ENCODE data around the gene SCUBE1. TPM values are rescaled to one million over a fixed set of nuclear protein-coding genes. Genes with fewer than 3 reads are reported as not detected.
A peak's percentile ranks its signal among the peaks of the same experiment; 100 is the strongest.

Gene SCUBE1
- total RNA-seq, 1 experiment from 2014 or later = 3.9 TPM

DNA sequence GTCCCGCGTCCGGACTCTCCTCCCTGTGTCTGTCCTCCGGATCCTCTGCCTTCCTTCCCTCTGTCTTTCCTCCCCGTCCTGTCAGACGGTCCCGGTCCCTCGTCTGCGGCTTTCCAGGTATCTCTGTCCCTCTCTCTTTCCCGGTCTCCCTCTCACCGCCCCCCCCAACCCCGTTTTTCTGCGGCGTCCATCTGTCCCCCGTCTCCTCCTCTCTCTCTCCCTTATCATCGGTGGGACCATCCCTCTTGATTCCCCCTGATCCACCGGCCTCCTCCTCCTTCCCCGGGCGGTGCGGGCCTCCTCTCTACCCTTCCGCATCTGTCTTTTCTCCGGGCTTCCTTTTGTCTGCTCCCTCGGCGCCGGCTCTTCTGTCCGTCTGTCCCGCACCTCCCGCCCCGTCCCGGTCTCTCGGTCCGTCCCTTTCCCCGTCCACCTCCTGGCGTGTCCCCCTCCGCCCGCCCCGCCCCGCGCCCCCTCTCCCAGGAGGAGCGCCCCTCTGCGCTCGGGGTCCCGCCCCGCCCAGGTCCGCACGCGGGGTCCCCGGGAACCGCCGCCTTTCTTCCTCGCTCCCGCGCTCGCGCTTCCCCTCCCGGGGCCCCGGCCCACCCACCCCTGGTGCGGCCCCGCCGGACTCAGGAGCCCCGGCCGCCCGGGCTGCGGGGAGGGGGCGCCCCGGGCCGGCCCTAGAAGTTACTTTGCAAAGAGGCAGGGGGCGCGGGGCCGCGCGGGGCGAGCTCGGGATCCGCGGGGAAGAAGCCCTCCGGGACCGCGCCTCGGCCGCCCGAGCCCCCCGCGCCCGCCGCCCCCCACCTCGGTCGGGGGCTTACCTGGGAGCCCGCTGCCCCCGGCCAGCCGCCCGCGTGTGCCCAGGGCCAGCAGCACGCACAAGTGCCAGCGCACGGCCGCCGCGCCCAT, 568 bp downstream of the SCUBE1 start:
- no peaks in the 10 kb centered on the region for H3K9me2 ChIP-seq (ENCODE audit: insufficient read depth)
- no peak overlapping the region for H3K9ac ChIP-seq (ENCODE audit: low read length)
- intact Hi-C loops (cut with micrococcal nuclease) = no loop called here
- peaks cover 0 to 15% of the 10 kb centered on the region in 2 experiments; a peak in 3 of 4 replicates for H3K4me1 ChIP-seq (ENCODE audit: control insufficient read depth in 1 of 2, insufficient read depth in 2 of 2, low read length in 2 of 2)
- no peaks in the 10 kb centered on the region for H3K9me3 ChIP-seq (ENCODE audit: control insufficient read depth in 1 of 2, insufficient read depth in 1 of 2, low read depth in 1 of 2, low read length in 2 of 2)
- H4K20me1 ChIP-seq (ENCODE audit: insufficient read depth) = no peaks in the 10 kb centered on the region
- H3K36me3 ChIP-seq (ENCODE audit: control insufficient read depth in 1 of 2, insufficient read depth in 2 of 2, low read length in 2 of 2) = no peaks in the 10 kb centered on the region
- BruUV-seq (replicated peaks) = no TSS peak
- no peak overlapping the region for H3K4me3 ChIP-seq (replicated peaks in 1 of 2; ENCODE audit: low read depth in 1 of 2, low read length in 2 of 2)
- no peak overlapping the region for H2AFZ ChIP-seq (ENCODE audit: low read depth, low read length, poor library complexity, severe bottlenecking)
- ChIA-PET RAD21 (ENCODE audit: low non-redundant PET in 1 of 2, low total read pairs in 2 of 2, uncharacterized antibody in 2 of 2, unreplicated experiment in 2 of 2) (no interaction called here), POLR2A (interaction anchor here (0.6 kb wide), 1 partner anchor 271 kb away, joined by 3 read pairs; no protein-coding TSS in a partner anchor), CTCF (interaction anchor here (2.3 to 5.6 kb wide), 2 partner anchors 69 to 112 kb away, joined by 11 to 66 read pairs; no protein-coding TSS in a partner anchor)
- H3K79me2 ChIP-seq (ENCODE audit: insufficient read depth, low read length) = no peaks in the 10 kb centered on the region
- H3K27ac ChIP-seq (ENCODE audit: low read depth, low read length) = no peak overlapping the region
- ATAC-seq = no peak
- H3K27me3 ChIP-seq (ENCODE audit: insufficient read depth, low read length) = 0 out of 2 replicates have a peak, but pooled peaks cover 2% of the 10 kb centered on the region
- TF ChIP-seq JUND (IDR thresholded peaks at IDR 0.05) (no peak), EGR1 (IDR thresholded peaks at IDR 0.05; ENCODE audit: low read depth) (no peak), TCF7L2 (IDR thresholded peaks at IDR 0.05; ENCODE audit: borderline replicate concordance, extremely low read depth, insufficient read depth, insufficient read length) (no peak), POLR2A (IDR thresholded peaks at IDR 0.05; ENCODE audit: borderline replicate concordance, extremely low read depth, insufficient read depth, insufficient read length) (no peak)
- no peak for DNase-seq (ENCODE audit: low read depth, low spot score)
- H3K4me2 ChIP-seq (ENCODE audit: low read length) = peak overlapping the region; percentile 41; the same call in 1 of the 2 replicates

DNA sequence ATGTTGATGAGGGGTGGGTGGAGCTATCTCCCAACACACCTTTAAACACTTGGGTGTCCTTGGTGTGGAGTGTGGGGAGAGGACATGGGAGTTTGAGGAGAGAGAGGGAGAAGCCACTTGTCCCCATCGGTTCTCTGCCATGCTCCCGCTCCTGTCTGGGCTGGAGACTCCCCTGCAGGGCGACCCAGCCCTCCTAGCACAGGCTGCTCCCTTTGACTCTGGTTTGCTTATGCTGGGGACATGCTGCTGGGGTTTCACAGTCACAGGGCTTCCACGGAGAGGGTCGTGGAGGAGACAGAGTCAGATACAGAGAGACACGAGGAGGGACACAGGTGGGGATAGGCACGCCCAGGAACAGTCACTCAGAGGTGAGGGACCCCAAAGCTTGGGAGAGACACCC, 1.6 kb downstream of the SCUBE1 start:
- no peak for ATAC-seq
- Histone ChIP-seq H3K27me3 (ENCODE audit: insufficient read depth, low read length) (0 out of 2 replicates have a peak, but pooled peaks cover 2% of the 10 kb centered on the region), H3K4me3 (replicated peaks in 1 of 2; ENCODE audit: low read depth in 1 of 2, low read length in 2 of 2) (no peak overlapping the region), H3K36me3 (ENCODE audit: control insufficient read depth in 1 of 2, insufficient read depth in 2 of 2, low read length in 2 of 2) (no peaks in the 10 kb centered on the region), H3K9me2 (ENCODE audit: insufficient read depth) (no peaks in the 10 kb centered on the region), H2AFZ (ENCODE audit: low read depth, low read length, poor library complexity, severe bottlenecking) (no peak overlapping the region), H3K4me2 (ENCODE audit: low read length) (no peak overlapping the region), H3K27ac (ENCODE audit: low read depth, low read length) (no peak overlapping the region), H3K9ac (ENCODE audit: low read length) (no peak overlapping the region), H3K9me3 (ENCODE audit: control insufficient read depth in 1 of 2, insufficient read depth in 1 of 2, low read depth in 1 of 2, low read length in 2 of 2) (no peaks in the 10 kb centered on the region), H3K79me2 (ENCODE audit: insufficient read depth, low read length) (no peaks in the 10 kb centered on the region), H3K4me1 (ENCODE audit: control insufficient read depth in 1 of 2, insufficient read depth in 2 of 2, low read length in 2 of 2) (peaks cover 0 to 14% of the 10 kb centered on the region in 2 experiments; a peak in 3 of 4 replicates), H4K20me1 (ENCODE audit: insufficient read depth) (no peaks in the 10 kb centered on the region)
- no TSS peak for BruUV-seq (replicated peaks)
- no peak for DNase-seq (ENCODE audit: low read depth, low spot score)
- RAD21 ChIA-PET (ENCODE audit: low non-redundant PET in 1 of 2, low total read pairs in 2 of 2, uncharacterized antibody in 2 of 2, unreplicated experiment in 2 of 2) = no interaction called here
- intact Hi-C loops (cut with micrococcal nuclease) = no loop called here
- POLR2A ChIA-PET = no interaction called here
- CTCF ChIA-PET = no interaction called here
- TF ChIP-seq ZNF274 (IDR thresholded peaks at IDR 0.05; ENCODE audit: low read depth, low read length) (no peak), SRF (IDR thresholded peaks at IDR 0.05; ENCODE audit: low read depth) (no peak), SP1 (IDR thresholded peaks at IDR 0.05; ENCODE audit: low read depth) (no peak), JUND (IDR thresholded peaks at IDR 0.05) (no peak), YY1 (IDR thresholded peaks at IDR 0.05; ENCODE audit: extremely low read depth, insufficient replicate concordance, low read depth, low read length) (no peak), SIN3A (IDR thresholded peaks at IDR 0.05; ENCODE audit: low read depth) (no peak), TCF7L2 (IDR thresholded peaks at IDR 0.05; ENCODE audit: borderline replicate concordance, extremely low read depth, insufficient read depth, insufficient read length) (no peak), EZH2phosphoT487 (IDR thresholded peaks at IDR 0.05; ENCODE audit: borderline replicate concordance) (no peak), FOSL1 (IDR thresholded peaks at IDR 0.05; ENCODE audit: low read depth) (no peak), RAD21 (IDR thresholded peaks at IDR 0.05; ENCODE audit: low read depth) (no peak), EGR1 (IDR thresholded peaks at IDR 0.05; ENCODE audit: low read depth) (no peak)
- TF ChIP-seq, protein P1, sequence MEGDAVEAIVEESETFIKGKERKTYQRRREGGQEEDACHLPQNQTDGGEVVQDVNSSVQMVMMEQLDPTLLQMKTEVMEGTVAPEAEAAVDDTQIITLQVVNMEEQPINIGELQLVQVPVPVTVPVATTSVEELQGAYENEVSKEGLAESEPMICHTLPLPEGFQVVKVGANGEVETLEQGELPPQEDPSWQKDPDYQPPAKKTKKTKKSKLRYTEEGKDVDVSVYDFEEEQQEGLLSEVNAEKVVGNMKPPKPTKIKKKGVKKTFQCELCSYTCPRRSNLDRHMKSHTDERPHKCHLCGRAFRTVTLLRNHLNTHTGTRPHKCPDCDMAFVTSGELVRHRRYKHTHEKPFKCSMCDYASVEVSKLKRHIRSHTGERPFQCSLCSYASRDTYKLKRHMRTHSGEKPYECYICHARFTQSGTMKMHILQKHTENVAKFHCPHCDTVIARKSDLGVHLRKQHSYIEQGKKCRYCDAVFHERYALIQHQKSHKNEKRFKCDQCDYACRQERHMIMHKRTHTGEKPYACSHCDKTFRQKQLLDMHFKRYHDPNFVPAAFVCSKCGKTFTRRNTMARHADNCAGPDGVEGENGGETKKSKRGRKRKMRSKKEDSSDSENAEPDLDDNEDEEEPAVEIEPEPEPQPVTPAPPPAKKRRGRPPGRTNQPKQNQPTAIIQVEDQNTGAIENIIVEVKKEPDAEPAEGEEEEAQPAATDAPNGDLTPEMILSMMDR (IDR thresholded peaks at IDR 0.05 in 2 of 3, conservative IDR thresholded peaks at IDR 0.05 in 1 of 3; ENCODE audit: borderline replicate concordance in 1 of 3, insufficient read depth in 1 of 3, low read depth in 2 of 3, low read length in 2 of 3) = no peak
- TF ChIP-seq, protein P2, sequence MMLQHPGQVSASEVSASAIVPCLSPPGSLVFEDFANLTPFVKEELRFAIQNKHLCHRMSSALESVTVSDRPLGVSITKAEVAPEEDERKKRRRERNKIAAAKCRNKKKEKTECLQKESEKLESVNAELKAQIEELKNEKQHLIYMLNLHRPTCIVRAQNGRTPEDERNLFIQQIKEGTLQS (IDR thresholded peaks at IDR 0.05) = no peak

Data from HCT116 (cell line).